GM19240 (cell line): ENCODE measurements around the gene PTPRA.
"Not testable (repeated sequence)": the region's sequence is repeated elsewhere in the genome, so short reads cannot be mapped to it uniquely, and the experiment has no call there.

Experiments used
- DNase-seq: peaks from one replicate; pipeline ENCODE4 v3.0.0; 2011; ENCODE audit warnings: low spot score; ENCODE audit not compliant: insufficient read length

The PTPRA gene

GRCh38 chr20:2873010-2873746, at the start of gene PTPRA:
Gene PTPRA, plus strand, starts transcription at chr20:2873481. Its CDS starts 90,797 bp downstream, at chr20:2964278.
- DNase-seq = peak; percentile 71

GRCh38 chr20:2825761-2826160, 47.5 kb upstream of the PTPRA start:
- DNase-seq = no peak

GRCh38 chr20:2826655-2827054, 46.6 kb upstream of the PTPRA start:
- no peak for DNase-seq

- DNase-seq = no peak
These were observed 43.9 kb upstream of the PTPRA start for GRCh38 chr20:2829376-2829775.

GRCh38 chr20:2831206-2831605, 42.1 kb upstream of the PTPRA start:
- DNase-seq = not testable (repeated sequence)

- DNase-seq = no peak
These were observed 39.5 kb upstream of the PTPRA start for GRCh38 chr20:2833761-2834160.

GRCh38 chr20:2834401-2835110, 38.7 kb upstream of the PTPRA start:
- no peak for DNase-seq

- DNase-seq = no peak
These were observed 37.9 kb upstream of the PTPRA start for GRCh38 chr20:2835331-2835796.

- DNase-seq = no peak
These were observed 37.2 kb upstream of the PTPRA start for GRCh38 chr20:2836035-2836434.

GRCh38 chr20:2837221-2837960, 35.9 kb upstream of the PTPRA start:
- no peak for DNase-seq

GRCh38 chr20:2838170-2838797, 35.0 kb upstream of the PTPRA start:
- DNase-seq = no peak

- DNase-seq = no peak
These were observed 34.2 kb upstream of the PTPRA start for GRCh38 chr20:2838847-2839671.

GRCh38 chr20:2839732-2840137, 33.5 kb upstream of the PTPRA start:
- DNase-seq = no peak

GRCh38 chr20:2840138-2840966, 32.9 kb upstream of the PTPRA start, which contains the start of the genes PCED1A and VPS16:
Gene PCED1A, minus strand, starts transcription at chr20:2840655. Its CDS starts 743 bp downstream, at chr20:2839912.
Gene VPS16, plus strand, starts transcription at chr20:2840745. Its CDS starts 30 bp downstream, at chr20:2840775.
- peak; percentile 98 for DNase-seq

- DNase-seq = peak; percentile 45
These were observed 32.2 kb upstream of the PTPRA start for GRCh38 chr20:2840967-2841531.

- no peak for DNase-seq
These were observed 27.7 kb upstream of the PTPRA start for GRCh38 chr20:2845607-2846006.

- DNase-seq = no peak
These were observed 26.6 kb upstream of the PTPRA start for GRCh38 chr20:2846698-2847097.

GRCh38 chr20:2847802-2848201, 25.5 kb upstream of the PTPRA start:
- no peak for DNase-seq

GRCh38 chr20:2849529-2849928, 23.8 kb upstream of the PTPRA start:
- DNase-seq = no peak
